ENCODE data around the gene BAIAP2. TPM values are rescaled to one million over a fixed set of nuclear protein-coding genes. Genes with fewer than 3 reads are reported as not detected.

BAIAP2 gene
- total and polyA plus RNA-seq, 2 donors (not counting 3 experiments of a cell fraction or from before 2014, with no cell fraction given): 12.3 to 18.6 TPM

GRCh38 chr17:80996422-80997305 is 38.3 kb upstream of the BAIAP2 start:
- peaks cover 3 to 42% of the 10 kb centered on the region in 2 experiments for H3K36me3 ChIP-seq (ENCODE audit: control insufficient read depth in 2 of 2, extremely low read depth in 1 of 2, insufficient read depth in 2 of 2, low read length in 2 of 2)
- FAIRE-seq: no peak
- no peaks in the 10 kb centered on the region for H4K20me1 ChIP-seq (replicated peaks; ENCODE audit: control insufficient read depth, extremely low read depth, insufficient read depth, low read length)
- H3K27me3 ChIP-seq (ENCODE audit: control insufficient read depth in 2 of 2, insufficient read depth in 2 of 2, low read length in 2 of 2): no peaks in the 10 kb centered on the region
- no peak overlapping the region for H3K27ac ChIP-seq (ENCODE audit: insufficient read depth, low read depth, low read length)
- peaks cover 9% of the 10 kb centered on the region for H3K4me1 ChIP-seq (ENCODE audit: control insufficient read depth, extremely low read depth, insufficient read depth, low read length)
- no peak for DNase-seq (ENCODE audit: low read depth, low spot score)
- no peak overlapping the region for H3K4me2 ChIP-seq (ENCODE audit: insufficient read depth, low read length)
- no peaks in the 10 kb centered on the region for H3K9me3 ChIP-seq (replicated peaks; ENCODE audit: control insufficient read depth, insufficient read depth, low read length)
- ChIA-PET CTCF (no interaction called here), POLR2A (no interaction called here)
- no peaks in the 10 kb centered on the region for H3K9me1 ChIP-seq (replicated peaks; ENCODE audit: control insufficient read depth, extremely low read depth, insufficient read depth, low read length)
- peaks cover 14% of the 10 kb centered on the region for H3K79me2 ChIP-seq (ENCODE audit: control insufficient read depth, insufficient read depth, low read length)
- no peak overlapping the region for H2AFZ ChIP-seq (ENCODE audit: low read depth, low read length)
- no TSS peak for BruUV-seq (replicated peaks)
- dilution Hi-C loops (cut with MboI; ENCODE audit: extremely low pct_ligation_motif_present, low sequenced_read_pairs): no loop called here
- H3K9ac ChIP-seq (replicated peaks; ENCODE audit: extremely low read depth, insufficient read depth, low read length): no peak overlapping the region
- TF ChIP-seq JUN (IDR thresholded peaks at IDR 0.05; ENCODE audit: borderline replicate concordance, insufficient read depth, insufficient read length, low read depth) (no peak), EZH2 (IDR thresholded peaks at IDR 0.05; ENCODE audit: borderline replicate concordance, low read depth, low read length, severe bottlenecking) (no peak), GATA2 (IDR thresholded peaks at IDR 0.05; ENCODE audit: insufficient read depth, insufficient read length, low read depth, low read length) (no peak), MAX (IDR thresholded peaks at IDR 0.05; ENCODE audit: insufficient read depth, insufficient read length) (no peak), CTCF (IDR thresholded peaks at IDR 0.05; ENCODE audit: extremely low read depth in 1 of 2, insufficient read depth in 1 of 2, low read depth in 1 of 2, low read length in 2 of 2) (no peak), POLR2AphosphoS5 (IDR thresholded peaks at IDR 0.05; ENCODE audit: insufficient read depth, low read depth, low read length) (no peak), FOS (IDR thresholded peaks at IDR 0.05; ENCODE audit: borderline replicate concordance, insufficient read depth, low read length) (no peak), POLR2A (IDR thresholded peaks at IDR 0.05; ENCODE audit: low read depth, low read length) (no peak), MYC (IDR thresholded peaks at IDR 0.05; ENCODE audit: low read depth, low read length) (no peak)
- intact Hi-C loops (cut with micrococcal nuclease): no loop called here
- no peak overlapping the region for H3K4me3 ChIP-seq (replicated peaks in 1 of 3; ENCODE audit: insufficient read depth in 1 of 3, low read depth in 1 of 3, low read length in 3 of 3)

Measured in endothelial cell of umbilical vein (primary cell).